ENCODE results near the gene C19orf73. TPM values are rescaled to one million over a fixed set of nuclear protein-coding genes. Genes with fewer than 3 reads are reported as not detected.
"Not testable (repeated sequence)": the region's sequence is repeated elsewhere in the genome, so short reads cannot be mapped to it uniquely, and the experiment has no call there.

The C19orf73 gene
- total RNA-seq, 1 donor from 2014 or later = 1.0 TPM

DNA sequence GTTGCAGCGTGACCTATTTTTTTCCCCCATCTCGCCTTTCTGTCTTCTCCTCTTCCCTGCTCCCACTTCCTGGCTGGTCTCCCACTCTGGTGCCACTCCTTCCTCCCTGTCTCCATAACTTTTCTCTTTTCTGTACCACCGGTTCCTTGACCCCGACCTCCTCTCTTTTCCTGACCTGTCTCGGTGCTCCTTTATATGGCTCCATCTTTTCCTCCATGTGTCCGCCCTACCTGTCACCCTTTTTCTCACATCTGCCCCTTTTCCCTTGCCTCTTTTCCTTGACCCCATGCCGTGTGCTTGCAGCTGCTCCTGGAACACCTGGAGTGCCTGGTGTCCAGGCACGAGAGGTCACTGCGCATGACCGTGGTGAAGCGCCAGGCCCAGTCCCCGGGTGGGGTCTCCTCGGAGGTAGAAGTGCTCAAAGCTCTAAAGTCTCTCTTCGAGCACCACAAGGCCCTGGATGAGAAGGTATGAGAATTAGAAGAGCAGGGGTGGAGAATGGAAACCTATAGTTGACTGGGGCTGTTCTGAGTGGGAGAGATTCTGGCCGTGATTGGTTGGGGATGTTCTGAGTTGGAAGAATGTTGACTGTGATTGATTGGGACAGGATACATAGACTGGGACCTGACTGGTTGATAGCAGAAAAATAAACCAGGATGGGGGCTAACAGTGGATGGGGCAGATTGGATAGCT lies 9.7 kb upstream of the C19orf73 start:
- H3K9me3 Mint-ChIP-seq = no peaks in the 10 kb centered on the region
- TF ChIP-seq, protein P1, sequence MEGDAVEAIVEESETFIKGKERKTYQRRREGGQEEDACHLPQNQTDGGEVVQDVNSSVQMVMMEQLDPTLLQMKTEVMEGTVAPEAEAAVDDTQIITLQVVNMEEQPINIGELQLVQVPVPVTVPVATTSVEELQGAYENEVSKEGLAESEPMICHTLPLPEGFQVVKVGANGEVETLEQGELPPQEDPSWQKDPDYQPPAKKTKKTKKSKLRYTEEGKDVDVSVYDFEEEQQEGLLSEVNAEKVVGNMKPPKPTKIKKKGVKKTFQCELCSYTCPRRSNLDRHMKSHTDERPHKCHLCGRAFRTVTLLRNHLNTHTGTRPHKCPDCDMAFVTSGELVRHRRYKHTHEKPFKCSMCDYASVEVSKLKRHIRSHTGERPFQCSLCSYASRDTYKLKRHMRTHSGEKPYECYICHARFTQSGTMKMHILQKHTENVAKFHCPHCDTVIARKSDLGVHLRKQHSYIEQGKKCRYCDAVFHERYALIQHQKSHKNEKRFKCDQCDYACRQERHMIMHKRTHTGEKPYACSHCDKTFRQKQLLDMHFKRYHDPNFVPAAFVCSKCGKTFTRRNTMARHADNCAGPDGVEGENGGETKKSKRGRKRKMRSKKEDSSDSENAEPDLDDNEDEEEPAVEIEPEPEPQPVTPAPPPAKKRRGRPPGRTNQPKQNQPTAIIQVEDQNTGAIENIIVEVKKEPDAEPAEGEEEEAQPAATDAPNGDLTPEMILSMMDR (conservative IDR thresholded peaks at IDR 0.05) = no peak
- peaks cover 4% of the 10 kb centered on the region for H3K36me3 Mint-ChIP-seq (ENCODE audit: low read depth)
- H3K27me3 Mint-ChIP-seq (ENCODE audit: low read depth) = peaks cover 5% of the 10 kb centered on the region
- peak overlapping the region; percentile 64 for H3K27ac Mint-ChIP-seq (ENCODE audit: unreplicated experiment)
- H3K4me3 Mint-ChIP-seq = peak overlapping the region; percentile 84
- peaks cover 12% of the 10 kb centered on the region for H3K4me1 Mint-ChIP-seq
- DNase-seq (ENCODE audit: low read depth, low spot score) = no peak

DNA sequence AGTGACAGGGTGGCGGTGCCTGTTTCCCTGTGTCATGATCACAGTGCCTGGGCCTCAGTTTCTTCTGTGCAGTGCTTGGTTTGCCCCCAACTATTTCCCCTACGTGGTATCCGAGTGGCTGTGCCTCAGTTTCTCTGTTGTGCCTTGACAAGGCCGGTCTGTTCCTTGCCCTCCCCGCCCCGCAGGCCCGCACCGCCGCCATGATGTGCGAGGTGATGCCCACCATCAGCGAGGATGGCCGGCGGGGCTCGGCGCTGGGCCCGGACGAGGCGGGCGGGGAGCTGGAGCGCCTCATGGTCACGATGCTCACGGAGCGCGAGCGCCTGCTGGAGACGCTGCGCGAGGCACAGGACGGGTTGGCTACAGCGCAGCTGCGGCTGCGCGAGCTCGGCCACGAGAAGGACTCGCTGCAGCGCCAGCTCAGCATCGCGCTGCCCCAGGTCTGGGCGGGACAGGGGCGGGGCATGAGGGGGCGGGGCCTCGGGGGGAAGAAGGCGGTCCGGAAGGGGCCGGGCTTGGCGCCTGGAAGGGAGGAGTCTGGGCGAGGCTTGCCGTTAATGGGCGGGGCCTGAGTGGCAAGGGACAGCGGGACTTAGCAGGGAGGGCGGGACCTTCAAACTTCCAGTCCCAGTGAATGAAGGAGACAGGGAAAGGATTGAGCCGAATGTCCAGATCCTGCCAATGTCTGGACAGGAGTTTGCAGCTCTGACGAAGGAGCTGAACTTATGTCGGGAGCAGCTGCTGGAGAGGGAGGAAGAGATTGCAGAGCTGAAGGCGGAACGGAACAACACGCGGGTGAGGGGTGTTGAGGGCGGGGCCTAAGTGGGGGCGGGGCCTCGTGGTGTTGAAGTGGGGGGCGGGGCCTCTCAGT lies 9.0 kb upstream of the C19orf73 start:
- Mint-ChIP-seq H3K27ac (ENCODE audit: unreplicated experiment) (peak overlapping the region; percentile 90), H3K27me3 (ENCODE audit: low read depth) (peaks cover 10% of the 10 kb centered on the region)
- peak; percentile 94 for DNase-seq (ENCODE audit: low read depth, low spot score)

DNA sequence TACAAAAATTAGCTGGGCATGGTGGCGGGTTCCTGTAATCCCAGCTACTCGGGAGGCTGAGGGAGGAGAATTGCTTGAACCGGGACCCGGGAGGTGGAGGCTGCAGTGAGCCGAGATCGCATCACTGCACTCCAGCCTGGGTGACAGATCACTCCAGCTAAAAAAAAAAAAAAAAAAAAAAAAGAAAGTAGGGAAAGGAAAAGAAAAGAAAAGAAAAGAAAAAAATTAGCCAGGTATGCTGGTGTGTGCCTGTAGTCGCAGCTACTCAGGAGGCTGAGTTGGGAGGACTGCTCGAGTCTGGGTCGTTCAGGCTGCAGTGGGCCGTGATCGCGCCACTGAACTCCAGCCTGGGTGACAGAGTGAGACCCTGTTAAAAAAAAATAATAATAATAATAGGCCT lies 8.3 kb upstream of the C19orf73 start:
- Mint-ChIP-seq H3K27me3 (ENCODE audit: low read depth) (peaks cover 14% of the 10 kb centered on the region), H3K4me1 (peaks cover 12% of the 10 kb centered on the region)
- H3K36me3 Mint-ChIP-seq (ENCODE audit: low read depth); DNase-seq (ENCODE audit: low read depth, low spot score); H3K27ac Mint-ChIP-seq (ENCODE audit: unreplicated experiment); H3K4me3 Mint-ChIP-seq; H3K9me3 Mint-ChIP-seq: not testable (repeated sequence)

More for the DNA sequence above, 9.0 kb upstream of the C19orf73 start:
- peak overlapping the region; percentile 84 for H3K4me3 Mint-ChIP-seq
- peaks cover 4% of the 10 kb centered on the region for H3K36me3 Mint-ChIP-seq (ENCODE audit: low read depth)
- TF ChIP-seq, protein P1 (conservative IDR thresholded peaks at IDR 0.05) = peak; percentile 29
- H3K9me3 Mint-ChIP-seq = no peaks in the 10 kb centered on the region
- peaks cover 12% of the 10 kb centered on the region for H3K4me1 Mint-ChIP-seq

DNA sequence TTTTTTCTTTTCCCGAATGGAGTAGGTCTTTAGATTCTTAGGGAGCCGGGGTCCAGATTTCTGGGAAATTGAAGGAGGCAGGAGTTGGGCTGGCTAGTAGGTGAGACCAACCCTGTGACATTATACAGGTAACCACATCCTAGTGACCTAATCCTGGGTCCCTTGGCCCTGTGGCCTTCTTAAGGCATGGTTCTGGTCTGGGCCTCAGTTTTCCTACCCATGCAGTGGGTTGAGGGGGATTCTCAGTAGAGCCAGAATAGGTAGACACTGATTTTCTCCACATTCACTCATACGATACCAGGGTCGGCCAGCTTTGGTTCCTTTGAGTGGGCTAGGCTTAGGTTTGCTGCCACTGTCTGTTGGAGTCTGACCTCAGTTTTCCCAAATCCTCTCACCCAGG lies 7.6 kb upstream of the C19orf73 start:
- TF ChIP-seq, protein P1 (conservative IDR thresholded peaks at IDR 0.05) = no peak
- Mint-ChIP-seq H3K4me1 (peaks cover 12% of the 10 kb centered on the region), H3K4me3 (peak overlapping the region; percentile 27), H3K9me3 (no peaks in the 10 kb centered on the region), H3K27ac (ENCODE audit: unreplicated experiment) (no peak overlapping the region), H3K36me3 (ENCODE audit: low read depth) (peaks cover 4% of the 10 kb centered on the region), H3K27me3 (ENCODE audit: low read depth) (peaks cover 18% of the 10 kb centered on the region)
- no peak for DNase-seq (ENCODE audit: low read depth, low spot score)

DNA sequence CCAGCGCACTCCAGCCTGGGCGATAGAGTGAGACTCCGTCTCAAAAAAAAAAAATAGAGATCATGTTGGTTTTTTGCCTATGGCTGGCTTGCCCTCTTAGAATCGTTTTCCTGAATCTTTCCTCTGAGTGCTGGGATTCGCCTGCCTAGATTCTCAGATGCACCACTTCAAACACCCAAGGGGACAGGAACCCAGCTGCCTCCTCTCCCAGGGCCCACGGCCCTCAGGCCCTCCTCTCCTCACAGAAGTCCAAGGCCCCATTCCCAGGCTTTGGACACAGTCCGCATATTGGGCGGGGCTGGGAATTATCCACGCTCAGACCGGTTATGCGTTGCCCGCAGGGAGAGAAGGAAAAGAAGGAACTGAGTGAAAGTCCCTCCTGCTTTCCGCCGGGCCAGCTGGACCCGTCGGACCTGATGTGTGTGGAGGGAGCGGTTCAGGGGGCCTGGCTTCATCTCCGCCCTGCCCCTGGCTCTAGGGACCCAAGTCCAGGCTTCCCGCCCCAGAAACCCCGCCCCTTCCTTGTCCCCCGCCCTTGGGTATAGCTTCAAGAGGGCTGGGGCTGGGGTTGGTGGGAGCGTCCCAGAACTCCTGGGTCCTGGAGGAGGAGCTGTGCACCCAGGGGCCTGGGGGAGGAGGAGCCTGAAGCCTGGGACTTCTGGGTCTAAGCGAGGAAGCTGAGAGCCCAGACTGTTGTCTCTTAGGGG lies 6.2 kb upstream of the C19orf73 start:
- Mint-ChIP-seq H3K9me3 (no peaks in the 10 kb centered on the region), H3K27ac (ENCODE audit: unreplicated experiment) (no peak overlapping the region), H3K4me1 (peaks cover 18% of the 10 kb centered on the region), H3K27me3 (ENCODE audit: low read depth) (peaks cover 27% of the 10 kb centered on the region), H3K36me3 (ENCODE audit: low read depth) (peaks cover 4% of the 10 kb centered on the region), H3K4me3 (peak overlapping the region; percentile 45)
- TF ChIP-seq, protein P1 (conservative IDR thresholded peaks at IDR 0.05) = no peak
- no peak for DNase-seq (ENCODE audit: low read depth, low spot score)

DNA sequence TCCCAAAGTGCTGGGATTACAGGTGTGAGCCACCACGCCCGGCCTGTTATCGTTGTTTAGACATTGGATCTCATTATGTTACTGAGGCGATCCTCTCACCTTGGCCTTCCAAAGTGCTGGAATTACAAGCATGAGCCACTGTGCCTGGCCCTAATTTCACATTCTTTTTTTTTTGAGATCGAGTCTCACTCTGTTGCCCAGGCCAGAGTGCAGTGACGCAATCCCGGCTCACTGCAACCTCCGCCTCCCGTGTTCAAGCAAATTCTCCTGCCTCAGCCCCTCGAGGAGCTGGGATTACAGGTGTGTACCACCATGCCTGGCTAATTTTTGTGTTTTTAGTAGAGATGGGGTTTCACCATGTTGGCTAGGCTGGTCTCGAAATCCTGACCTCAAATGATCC lies 4.3 kb upstream of the C19orf73 start:
- H3K27me3 Mint-ChIP-seq (ENCODE audit: low read depth) = peaks cover 35% of the 10 kb centered on the region
- H3K27ac Mint-ChIP-seq (ENCODE audit: unreplicated experiment); H3K9me3 Mint-ChIP-seq; DNase-seq (ENCODE audit: low read depth, low spot score); H3K36me3 Mint-ChIP-seq (ENCODE audit: low read depth): not testable (repeated sequence)
- peak overlapping the region; percentile 44 for H3K4me3 Mint-ChIP-seq
- H3K4me1 Mint-ChIP-seq = peaks cover 12% of the 10 kb centered on the region

DNA sequence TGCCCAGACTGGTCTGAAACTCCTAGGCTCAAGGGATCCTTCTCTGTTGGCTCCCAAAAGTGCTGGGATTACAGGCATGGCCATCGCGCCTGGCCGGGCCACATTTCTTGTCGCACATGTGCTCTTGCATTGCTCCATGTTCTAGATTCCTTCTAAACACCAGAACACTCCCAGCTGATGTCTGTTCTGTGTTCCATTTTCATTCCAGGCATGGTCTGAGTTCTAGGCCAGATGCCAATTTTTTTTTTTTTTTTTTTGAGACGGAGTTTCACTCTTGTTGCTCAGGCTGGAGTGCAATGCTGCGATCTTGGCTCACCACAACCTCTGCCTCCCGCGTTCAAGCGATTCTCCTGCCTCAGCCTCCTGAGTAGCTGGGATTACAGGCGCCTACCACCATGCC lies 2.9 kb upstream of the C19orf73 start:
- H3K36me3 Mint-ChIP-seq (ENCODE audit: low read depth); H3K9me3 Mint-ChIP-seq; H3K27ac Mint-ChIP-seq (ENCODE audit: unreplicated experiment); DNase-seq (ENCODE audit: low read depth, low spot score): not testable (repeated sequence)
- peaks cover 18% of the 10 kb centered on the region for H3K4me1 Mint-ChIP-seq
- peaks cover 35% of the 10 kb centered on the region for H3K27me3 Mint-ChIP-seq (ENCODE audit: low read depth)
- H3K4me3 Mint-ChIP-seq = peak overlapping the region; percentile 6

Measured in neural crest cell (in vitro differentiated cells).